Subcutaneous abdominal adipose tissue (tissue), 5 donors: ENCODE measurements around the gene MIF4GD.
"Not testable (repeated sequence)": the region's sequence is repeated elsewhere in the genome, so short reads cannot be mapped to it uniquely, and the experiment has no call there.

Experiments used
- H3K27ac ChIP-seq: one replicate; pipeline ENCODE4 v1.7.0; 2013; ENCODE audit warnings: low read depth, mild to moderate bottlenecking, inconsistent platforms, low read length, moderate library complexity
- H3K27me3 ChIP-seq, 5 donors: one replicate each; pipeline ENCODE4 v1.7.0; 2013; ENCODE audit warnings: low read length in 5 of 5, inconsistent platforms in 1 of 5; ENCODE audit not compliant: control insufficient read depth in 5 of 5, insufficient read depth in 4 of 5
- H3K36me3 ChIP-seq, 5 donors: one replicate each; pipeline ENCODE4 v1.7.0; 2013; ENCODE audit warnings: low read length in 5 of 5; ENCODE audit not compliant: control insufficient read depth in 5 of 5, insufficient read depth in 5 of 5
- H3K4me1 ChIP-seq, 5 donors: one replicate each; pipeline ENCODE4 v1.7.0; 2013; ENCODE audit warnings: low read length in 5 of 5, mild to moderate bottlenecking in 3 of 5, moderate library complexity in 1 of 5; ENCODE audit not compliant: control insufficient read depth in 5 of 5, insufficient read depth in 5 of 5
- H3K4me3 ChIP-seq, 5 donors: one replicate each; pipeline ENCODE4 v1.7.0; 2013; ENCODE audit warnings: low read length in 5 of 5, low read depth in 1 of 5
- H3K9ac ChIP-seq, 5 donors: one replicate each; pipeline ENCODE4 v1.7.0; 2013; ENCODE audit warnings: low read length in 5 of 5, mild to moderate bottlenecking in 4 of 5, moderate library complexity in 3 of 5
- H3K9me3 ChIP-seq, 5 donors: one replicate each; pipeline ENCODE4 v1.7.0; 2013; ENCODE audit warnings: low read length in 5 of 5; ENCODE audit not compliant: control insufficient read depth in 5 of 5
- donor health status: healthy.
- donor health status: healthy.
- donor health status: healthy.
- donor health status: healthy.
- donor health status: healthy.

Gene MIF4GD

GRCh38 chr17:75307957-75308731 is 37.1 kb upstream of the MIF4GD start:
- Histone ChIP-seq H3K4me3 (no peak overlapping the region), H3K4me1 (peaks cover 7 to 42% (median 36%) of the 10 kb centered on the region in 5 donors), H3K9me3 (no peaks in the 10 kb centered on the region), H3K36me3 (no peaks in the 10 kb centered on the region), H3K9ac (peak overlapping the region in 1 of 5 donors; percentile 43), H3K27me3 (no peaks in the 10 kb centered on the region), H3K27ac (peak overlapping the region; percentile 81)

- Histone ChIP-seq H3K9me3 (no peaks in the 10 kb centered on the region), H3K4me3 (no peak overlapping the region), H3K36me3 (no peaks in the 10 kb centered on the region), H3K27ac (no peak overlapping the region), H3K27me3 (no peaks in the 10 kb centered on the region), H3K9ac (no peak overlapping the region), H3K4me1 (peaks cover 0 to 6% (median 3%) of the 10 kb centered on the region in 5 donors)
These were observed 30.6 kb upstream of the MIF4GD start for GRCh38 chr17:75301502-75302206.

- H3K4me1 ChIP-seq = peaks cover 0 to 10% (median 3%) of the 10 kb centered on the region in 5 donors
- H3K9me3 ChIP-seq = no peaks in the 10 kb centered on the region
- H3K36me3 ChIP-seq = no peaks in the 10 kb centered on the region
- H3K4me3 ChIP-seq = no peak overlapping the region
- no peaks in the 10 kb centered on the region for H3K27me3 ChIP-seq
- H3K27ac ChIP-seq = no peak overlapping the region
- no peak overlapping the region for H3K9ac ChIP-seq
These were observed 30.0 kb upstream of the MIF4GD start for GRCh38 chr17:75301049-75301448.

DNA sequence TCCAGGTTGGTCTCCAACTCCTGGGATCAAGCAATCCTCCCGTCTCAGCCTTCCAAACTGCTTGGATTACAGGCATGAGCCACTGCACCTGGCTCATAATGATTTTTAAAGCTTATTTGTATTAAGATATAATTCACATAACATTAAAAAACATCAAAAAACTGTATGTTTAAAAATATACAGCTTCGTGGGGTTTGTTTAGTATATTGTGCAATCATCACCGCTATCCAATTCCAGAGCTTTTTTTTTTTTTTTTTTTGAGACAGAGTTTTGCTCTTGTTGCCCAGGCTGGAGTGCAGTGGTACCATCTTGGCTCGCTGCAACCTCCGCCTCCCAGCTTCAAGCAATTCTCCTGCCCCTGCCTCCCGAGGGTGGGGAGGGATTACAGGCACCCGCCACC is 29.2 kb upstream of the MIF4GD start:
- H3K27me3 ChIP-seq = no peaks in the 10 kb centered on the region
- no peak overlapping the region for H3K4me3 ChIP-seq
- H3K36me3 ChIP-seq = no peaks in the 10 kb centered on the region
- H3K27ac ChIP-seq = no peak overlapping the region
- no peak overlapping the region for H3K9ac ChIP-seq
- peaks cover 0 to 13% (median 3%) of the 10 kb centered on the region in 5 donors for H3K4me1 ChIP-seq
- no peaks in the 10 kb centered on the region for H3K9me3 ChIP-seq

GRCh38 chr17:75295201-75296158 is 24.4 kb upstream of the MIF4GD start:
- peaks cover 0 to 8% (median under 1%) of the 10 kb centered on the region in 5 donors for H3K4me1 ChIP-seq
- no peak overlapping the region for H3K27ac ChIP-seq
- H3K36me3 ChIP-seq = no peaks in the 10 kb centered on the region
- peak overlapping the region in 1 of 5 donors; percentile 45 for H3K9ac ChIP-seq
- H3K4me3 ChIP-seq = no peak overlapping the region
- no peaks in the 10 kb centered on the region for H3K27me3 ChIP-seq
- no peaks in the 10 kb centered on the region for H3K9me3 ChIP-seq

GRCh38 chr17:75292810-75293448 is 21.9 kb upstream of the MIF4GD start:
- Histone ChIP-seq H3K4me1 (peaks cover 0 to 23% (median 16%) of the 10 kb centered on the region in 5 donors), H3K9ac (peak overlapping the region in 1 of 5 donors; percentile 21)
- H3K4me3 ChIP-seq, H3K27ac ChIP-seq, H3K27me3 ChIP-seq, H3K36me3 ChIP-seq, H3K9me3 ChIP-seq: not testable (repeated sequence)

DNA sequence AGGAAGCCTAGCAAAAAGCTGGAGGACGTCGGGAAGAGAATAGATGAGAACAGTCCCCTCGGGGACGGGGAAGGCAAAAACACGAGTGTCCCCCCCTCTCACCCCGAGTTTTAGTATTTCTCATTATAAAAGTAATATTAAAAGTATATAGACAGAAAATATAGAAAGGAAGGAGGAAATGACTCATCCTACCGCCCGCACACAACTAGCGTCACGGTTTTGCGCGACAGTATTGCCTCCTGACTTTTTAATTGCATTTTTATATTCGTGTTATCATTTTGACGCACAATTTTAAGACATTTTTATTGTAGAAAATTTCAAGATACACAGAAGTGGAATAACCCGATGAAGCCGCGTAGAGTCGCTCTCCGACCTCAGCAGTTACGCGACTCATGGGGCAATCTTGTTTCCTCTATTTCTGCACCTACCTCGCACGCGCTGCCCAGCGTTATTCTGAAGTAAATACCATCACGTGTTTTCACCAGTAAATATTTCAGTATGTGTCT is 18.9 kb upstream of the MIF4GD start:
- peaks cover 0 to 16% (median 16%) of the 10 kb centered on the region in 5 donors for H3K4me1 ChIP-seq
- no peaks in the 10 kb centered on the region for H3K27me3 ChIP-seq
- H3K27ac ChIP-seq = peak overlapping the region; percentile 96
- H3K9ac ChIP-seq = peak overlapping the region; percentile 75 to 94 (median 81)
- peak overlapping the region; percentile 67 to 95 (median 93) for H3K4me3 ChIP-seq
- H3K36me3 ChIP-seq = peaks cover 0 to 15% (median 12%) of the 10 kb centered on the region in 5 donors
- no peaks in the 10 kb centered on the region for H3K9me3 ChIP-seq

GRCh38 chr17:75289115-75289831 is 18.2 kb upstream of the MIF4GD start, which contains the start of gene SLC25A19:
TSS of gene SLC25A19 (minus strand) at chr17:75289433. CDS start at chr17:75286764, 2,669 bp downstream.
- H3K9ac ChIP-seq = peak within 1 kb of the TSS; percentile 75 to 94 (median 90)
- peaks cover 0 to 19% (median 12%) of the 10 kb centered on the region in 5 donors for H3K36me3 ChIP-seq

More at GRCh38 chr17:75289115-75289831, 18.2 kb upstream of the MIF4GD start, which contains the start of gene SLC25A19:
- Histone ChIP-seq H3K9me3 (no peaks in the 10 kb centered on the region), H3K4me3 (peak within 1 kb of the TSS; percentile 67 to 95 (median 93)), H3K27ac (peak within 1 kb of the TSS; percentile 96), H3K4me1 (peaks cover 0 to 16% (median 16%) of the 10 kb centered on the region in 5 donors), H3K27me3 (no peaks in the 10 kb centered on the region)
